Dedifferentiated amniotic fluid mesenchymal stem cell (primary cell): Measurements from ENCODE around the gene OR2L2.
"Not testable (repeated sequence)": the region's sequence is repeated elsewhere in the genome, so short reads cannot be mapped to it uniquely, and the experiment has no call there.

Source experiments
- DNase-seq: peaks from one replicate; pipeline ENCODE4 v3.0.0-alpha.2; 2016; ENCODE audit errors: extremely low spot score

Gene OR2L2

GRCh38 chr1:248029770-248030169, at the start of gene OR2L2:
Gene OR2L2 (plus strand): TSS chr1:248030070. CDS start chr1:248038268, 8,198 bp downstream.
- no peak for DNase-seq

GRCh38 chr1:247992986-247993385, 36.9 kb upstream of the OR2L2 start:
- no peak for DNase-seq

GRCh38 chr1:247998811-247999210, 31.1 kb upstream of the OR2L2 start:
- no peak for DNase-seq

GRCh38 chr1:248000169-248000568, 29.7 kb upstream of the OR2L2 start:
- DNase-seq, result no peak

- no peak for DNase-seq
Observed at GRCh38 chr1:248007778-248008177, 22.1 kb upstream of the OR2L2 start.

- no peak for DNase-seq
Observed at GRCh38 chr1:248009681-248010080, 20.2 kb upstream of the OR2L2 start.

- DNase-seq, result no peak
Observed at GRCh38 chr1:248013229-248013710, 16.6 kb upstream of the OR2L2 start, which contains the start of gene OR2L5. Gene OR2L5 (plus strand): TSS chr1:248013660. CDS start chr1:248021948, 8,288 bp downstream.

- DNase-seq, result no peak
Observed at GRCh38 chr1:248015803-248016202, 14.1 kb upstream of the OR2L2 start.

GRCh38 chr1:248045209-248045608, 15.3 kb downstream of the OR2L2 start:
- no peak for DNase-seq

- no peak for DNase-seq
Observed at GRCh38 chr1:248046536-248046935, 16.7 kb downstream of the OR2L2 start, which contains the start of gene OR2L3. Gene OR2L3 (plus strand): TSS chr1:248046836. CDS start chr1:248060682, 13,846 bp downstream.

- DNase-seq, result no peak
Observed at GRCh38 chr1:248047008-248047407, 17.1 kb downstream of the OR2L2 start.

GRCh38 chr1:248054671-248055070, 24.8 kb downstream of the OR2L2 start:
- DNase-seq, result no peak

- no peak for DNase-seq
Observed at GRCh38 chr1:248055261-248055660, 25.4 kb downstream of the OR2L2 start.

GRCh38 chr1:248065071-248065470, 35.2 kb downstream of the OR2L2 start:
- DNase-seq, result no peak

- no peak for DNase-seq
Observed at GRCh38 chr1:248065604-248066003, 35.7 kb downstream of the OR2L2 start.

- DNase-seq, result not testable (repeated sequence)
Observed at GRCh38 chr1:248083864-248084263, 54.0 kb downstream of the OR2L2 start.
